Measurements from ENCODE around the gene HEYL.

The HEYL gene

DNA sequence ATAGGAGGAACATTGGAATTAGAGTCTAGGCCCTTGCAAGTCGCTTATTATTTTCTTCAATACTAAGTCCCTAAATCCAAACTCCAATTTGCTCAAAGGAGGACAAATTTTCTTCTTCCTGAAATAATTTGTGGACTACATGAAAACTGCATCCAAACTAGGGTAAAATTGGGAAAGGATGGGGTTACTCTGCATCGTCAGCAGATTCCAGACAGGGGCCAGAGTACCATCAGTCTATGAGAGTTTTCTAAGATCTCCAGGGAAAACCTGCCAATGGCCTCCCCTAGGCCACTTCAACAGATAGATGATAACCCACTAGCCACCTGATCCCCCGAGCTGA is 508 bp downstream of the HEYL start:
- no peak for DNase-seq (ENCODE audit: low read depth in 2 of 2)

GRCh38 chr1:39637361-39637760 is 2.1 kb downstream of the HEYL start:
- no peak for DNase-seq (ENCODE audit: low read depth in 2 of 2)

DNA sequence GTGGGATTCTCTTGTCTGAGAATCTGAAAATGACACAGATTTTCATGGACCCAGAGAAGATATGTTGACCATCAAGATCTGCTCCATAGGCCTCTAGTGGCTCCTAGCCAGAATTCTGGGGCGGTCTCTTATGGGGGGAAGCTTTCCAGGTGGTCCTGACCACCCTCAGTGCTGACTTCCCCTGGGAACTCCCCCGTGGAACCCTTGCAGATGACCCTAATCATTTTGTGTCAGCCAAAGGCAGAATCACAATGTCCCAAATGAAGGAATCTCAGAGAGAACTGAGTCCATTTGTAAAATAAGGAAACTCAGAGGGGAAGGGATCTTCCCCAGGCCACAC is 3.6 kb downstream of the HEYL start:
- no peak for DNase-seq (ENCODE audit: low read depth in 2 of 2)

DNA sequence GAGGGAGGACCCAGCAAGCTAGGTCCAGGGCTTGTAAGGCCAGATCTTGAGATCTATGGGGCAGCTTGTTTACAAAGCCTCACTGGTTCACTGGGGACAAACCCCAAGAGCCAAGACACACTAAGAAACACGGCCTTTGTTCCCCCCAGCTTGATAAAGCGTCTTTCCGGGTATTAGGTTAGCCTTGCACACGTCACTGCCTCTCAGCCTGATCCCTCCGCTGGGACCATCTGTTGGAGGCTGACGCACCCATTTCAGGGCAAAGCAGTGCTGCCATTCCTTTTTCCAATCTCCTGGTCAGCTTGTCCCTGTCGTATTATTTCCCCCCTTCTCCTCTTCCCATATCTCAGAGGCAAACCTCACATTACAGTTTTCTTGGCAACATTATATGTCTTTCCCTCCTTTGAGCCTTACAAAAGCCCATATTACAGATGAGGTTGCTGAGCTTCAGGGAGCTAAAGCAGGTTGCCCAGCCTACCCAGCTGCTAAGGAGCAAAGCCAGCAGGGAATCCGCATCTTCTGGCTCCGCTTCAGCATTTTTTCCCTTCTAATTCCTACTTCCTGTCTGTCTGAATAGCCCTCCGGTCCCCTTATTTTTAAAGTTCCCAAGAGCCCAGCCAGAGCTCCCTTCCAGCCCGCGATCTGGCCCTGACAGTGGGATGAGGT is 4.1 kb downstream of the HEYL start:
- DNase-seq (ENCODE audit: low read depth in 2 of 2) = no peak

DNA sequence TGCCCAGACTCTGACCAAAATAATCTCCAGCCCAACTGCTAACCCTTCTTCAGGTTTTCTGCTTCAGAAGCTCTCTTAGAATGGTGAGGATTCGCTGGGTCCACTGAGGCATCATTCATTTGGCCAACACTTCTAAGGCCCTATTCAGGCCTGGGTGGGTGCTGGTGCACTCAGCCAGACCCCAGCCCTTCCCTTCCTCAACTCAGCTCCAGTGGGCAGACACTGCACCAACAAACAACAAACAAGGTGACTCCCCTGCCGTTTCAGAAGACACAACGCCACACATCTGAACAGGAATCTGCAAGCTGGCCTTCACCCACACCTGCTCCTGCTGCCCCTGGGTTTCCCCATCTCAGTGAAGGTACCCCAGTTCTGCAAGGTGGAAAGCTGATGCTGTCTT is 6.0 kb downstream of the HEYL start:
- DNase-seq (ENCODE audit: low read depth in 2 of 2) = no peak

DNA sequence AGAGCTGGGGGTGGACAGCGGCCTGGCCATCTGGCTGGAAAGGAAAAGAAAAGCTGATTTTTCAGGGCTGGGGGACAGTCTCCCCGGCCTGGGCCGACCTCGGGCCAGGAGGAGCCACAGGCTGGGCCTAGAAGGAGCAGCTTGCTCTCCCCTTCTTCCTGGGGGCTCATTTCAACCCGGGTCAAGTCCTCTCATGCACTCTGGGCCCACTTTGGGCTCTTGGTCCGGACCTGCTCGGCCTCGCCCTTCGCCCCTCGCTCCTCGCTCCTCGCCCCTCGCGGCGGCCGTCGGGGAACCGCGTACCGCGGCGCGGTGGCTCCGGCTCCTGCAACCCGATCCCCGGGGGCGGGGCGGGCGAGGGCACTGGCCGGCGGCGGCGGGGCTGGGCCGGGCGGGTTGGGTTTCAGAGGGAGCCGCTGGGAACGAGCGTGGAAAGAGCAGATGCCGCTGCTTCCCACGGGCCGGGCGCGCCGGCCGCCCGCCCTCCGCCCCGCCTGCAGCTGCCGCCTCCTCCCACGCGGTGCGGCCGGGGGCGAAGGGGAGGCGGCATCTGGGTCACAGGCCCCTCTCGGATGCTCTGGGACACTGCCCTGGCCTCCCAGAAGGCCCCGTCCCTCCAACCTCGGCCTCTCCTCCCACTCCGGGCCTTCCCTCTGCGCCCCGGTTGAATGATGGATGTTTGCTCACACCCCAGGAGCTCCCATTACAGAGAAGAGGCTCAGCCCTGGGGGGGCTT is 6.6 kb downstream of the HEYL start:
- no peak for DNase-seq (ENCODE audit: low read depth in 2 of 2)

DNA sequence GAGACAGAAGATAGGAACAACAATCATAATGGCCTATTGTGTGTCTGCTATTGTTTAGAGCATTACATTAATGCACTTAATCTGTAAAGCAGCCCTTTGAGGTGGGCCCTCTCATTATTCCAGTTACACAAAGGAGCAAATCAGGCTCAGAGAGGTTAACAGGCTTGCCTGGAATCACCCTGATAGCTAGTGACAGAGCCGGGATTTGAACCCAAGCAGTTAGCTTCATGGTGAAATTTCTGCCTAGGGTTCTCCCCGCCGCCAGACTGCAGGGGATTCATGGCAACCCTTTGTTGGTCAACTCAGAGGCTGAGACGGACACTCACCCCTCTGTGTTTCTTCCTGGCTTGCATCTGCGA is 7.1 kb downstream of the HEYL start:
- DNase-seq (ENCODE audit: low read depth in 2 of 2) = no peak

DNA sequence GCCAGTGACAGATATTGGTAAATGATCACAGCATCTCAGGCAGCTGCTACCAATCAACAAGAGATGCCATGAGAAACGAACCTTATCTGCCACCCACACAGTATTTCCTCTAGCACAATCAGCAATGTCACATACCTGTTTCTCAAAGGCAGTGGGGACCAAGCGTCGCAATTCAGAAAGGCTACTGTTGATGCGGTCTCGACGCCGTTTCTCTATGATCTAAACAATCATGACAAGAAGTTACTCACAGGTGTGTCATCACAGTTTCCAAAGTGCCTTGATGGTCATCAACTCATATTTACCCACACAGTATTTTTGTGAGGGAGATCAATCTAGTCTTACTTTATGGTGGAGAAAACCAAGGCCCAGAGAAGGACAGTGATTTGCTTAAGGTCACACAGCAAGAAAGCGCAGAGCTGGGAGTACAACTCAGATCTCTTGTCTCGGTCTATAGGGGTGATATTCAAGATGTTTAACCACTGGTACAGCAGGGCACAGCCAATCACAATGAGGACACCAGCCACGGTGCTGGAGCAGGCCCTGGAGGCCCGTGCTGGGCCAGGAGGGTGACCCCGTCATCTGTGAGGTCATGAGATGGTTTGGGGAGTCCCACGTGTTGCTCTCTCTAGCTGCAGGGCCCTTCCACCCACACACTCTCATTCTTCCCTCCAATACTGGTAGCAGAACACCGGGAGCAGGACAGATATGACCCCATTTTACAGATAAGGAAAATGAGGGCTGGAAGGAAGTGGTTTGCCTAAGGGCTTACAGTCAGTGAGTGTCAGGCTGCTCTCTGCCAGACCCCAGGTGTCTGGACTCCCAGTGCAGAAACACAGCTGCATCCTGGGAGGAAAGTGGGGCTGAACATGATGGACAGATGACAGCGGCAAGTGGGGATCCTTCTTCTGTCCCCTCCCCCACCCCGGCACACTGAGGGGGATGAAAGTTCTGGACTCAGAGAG is 7.8 kb downstream of the HEYL start:
- no peak for DNase-seq (ENCODE audit: low read depth in 2 of 2)

DNA sequence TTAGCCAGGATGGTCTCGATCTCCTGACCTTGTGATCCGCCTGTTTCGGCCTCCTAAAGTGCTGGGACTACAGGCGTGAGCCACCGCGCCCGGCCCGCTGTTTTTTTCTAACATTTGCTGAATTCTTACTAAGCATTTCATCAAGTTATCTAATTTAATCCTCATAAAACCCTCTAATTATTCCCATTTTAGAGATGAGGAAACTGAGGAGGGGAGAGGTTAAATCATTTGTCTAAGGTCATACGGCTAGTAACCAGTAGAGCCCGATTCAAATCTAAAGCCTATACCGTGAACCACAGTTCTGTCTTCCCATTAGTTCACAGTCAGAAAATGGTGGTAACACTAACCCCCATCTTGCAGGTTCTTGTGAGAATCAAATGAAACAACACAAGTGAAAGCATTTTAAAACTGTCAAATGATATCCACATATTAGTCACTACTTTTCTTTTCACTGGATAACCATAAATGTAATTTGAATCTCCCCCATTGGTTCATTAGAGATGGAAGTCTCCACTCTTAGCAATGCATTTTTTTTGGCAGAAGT is 10.6 kb downstream of the HEYL start:
- no peak for DNase-seq (ENCODE audit: low read depth in 2 of 2)

- DNase-seq (ENCODE audit: low read depth in 2 of 2) = no peak
Observed at GRCh38 chr1:39626646-39627045, 12.8 kb downstream of the HEYL start.

DNA sequence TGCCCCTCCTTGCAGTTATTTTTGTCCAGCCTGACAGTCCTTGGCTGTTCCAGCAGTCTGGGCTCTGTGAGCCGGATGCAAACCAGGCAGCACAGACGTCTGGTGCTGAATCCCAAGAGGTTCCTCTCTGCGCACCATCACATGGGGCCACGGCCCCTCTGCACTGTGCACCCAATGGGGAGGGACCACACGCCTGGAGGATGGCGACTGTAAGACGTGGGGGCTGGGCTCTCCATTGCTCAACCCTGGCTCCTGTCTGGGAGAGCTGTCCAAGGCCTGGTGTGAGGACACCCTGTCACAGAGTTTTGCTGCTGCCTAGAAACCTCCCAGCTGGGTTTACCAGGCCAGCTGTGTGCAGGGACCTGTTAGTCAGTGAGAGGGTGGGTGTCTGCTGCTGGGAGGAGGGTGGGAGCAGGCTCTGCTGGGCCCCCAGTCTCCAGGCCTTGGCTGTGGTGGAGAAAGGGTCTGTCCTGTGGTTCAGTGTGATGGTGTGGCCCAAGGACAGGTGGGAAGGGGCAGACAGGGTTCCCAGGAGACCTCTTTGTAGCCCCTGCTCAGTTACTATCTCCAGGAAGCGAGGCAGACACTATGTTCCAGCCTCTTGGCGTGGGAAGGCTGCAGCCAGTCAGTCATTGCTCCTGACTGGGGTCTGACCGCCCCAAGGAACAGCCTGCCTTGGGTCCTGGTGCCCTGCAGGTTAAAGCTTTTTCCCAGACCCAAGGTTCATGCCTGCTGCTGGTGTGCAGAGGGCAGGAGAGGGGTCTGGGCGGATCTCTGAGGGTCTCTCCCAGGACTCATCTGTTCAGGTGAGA is 13.8 kb downstream of the HEYL start:
- no peak for DNase-seq (ENCODE audit: low read depth in 2 of 2)

DNA sequence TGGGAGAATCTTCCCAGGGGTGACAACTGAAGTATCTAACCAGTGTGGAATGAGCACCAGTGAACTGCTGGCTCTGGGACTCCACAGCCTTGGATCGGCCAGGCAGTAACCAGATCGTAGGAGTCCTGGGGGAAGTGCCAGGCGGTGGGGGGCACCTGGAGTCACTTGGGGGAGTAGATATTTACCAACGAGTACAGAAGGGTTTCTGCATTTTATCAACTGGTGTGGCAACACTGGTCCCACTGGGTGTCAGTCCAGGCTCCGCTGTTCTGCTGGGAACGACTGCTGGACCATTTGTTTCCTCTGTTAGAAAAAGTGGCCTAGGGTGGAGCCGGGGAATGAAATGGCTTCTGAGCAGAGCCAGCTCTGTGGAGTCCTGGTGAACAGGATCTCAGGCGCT is 14.4 kb downstream of the HEYL start:
- no peak for DNase-seq (ENCODE audit: low read depth in 2 of 2)

DNA sequence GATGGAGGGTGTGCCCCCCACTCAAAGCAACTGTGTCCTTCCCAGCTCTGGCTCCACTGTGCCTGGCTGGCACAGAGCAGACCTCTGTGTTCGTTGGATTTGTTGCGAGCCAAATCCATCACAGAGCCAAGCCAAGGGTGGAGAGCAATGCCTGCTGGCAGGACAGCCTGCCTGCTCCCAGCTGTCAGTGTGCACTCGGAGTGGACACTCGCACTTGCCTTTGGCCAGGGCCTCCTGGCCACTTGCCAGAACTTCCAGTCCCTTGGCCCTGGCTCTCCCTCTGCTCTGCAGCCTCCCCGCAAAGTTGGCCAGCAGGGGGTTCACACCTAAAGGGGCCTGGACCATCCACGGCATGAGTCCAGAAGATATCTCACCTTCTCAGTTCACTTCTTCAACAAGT is 16.4 kb downstream of the HEYL start:
- no peak for DNase-seq (ENCODE audit: low read depth in 2 of 2)

DNA sequence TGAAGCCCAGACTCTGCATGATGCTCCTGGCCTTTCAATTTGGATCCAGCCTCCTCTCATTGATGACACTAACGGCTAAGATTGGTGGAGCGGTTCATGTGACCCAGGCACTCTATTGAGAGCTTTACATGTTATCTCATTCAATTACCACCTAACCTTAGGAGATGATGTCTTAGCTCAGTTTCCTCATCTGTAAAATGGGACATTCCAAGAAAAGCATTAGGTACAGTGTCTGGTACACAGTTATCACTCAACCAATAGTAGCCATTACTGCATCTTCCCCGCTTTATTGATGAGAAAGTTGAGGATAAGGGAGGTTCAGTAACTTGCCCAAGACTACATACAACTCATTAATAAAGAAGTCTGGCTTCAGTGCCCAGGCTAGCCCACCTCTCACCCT is 17.0 kb downstream of the HEYL start:
- DNase-seq (ENCODE audit: low read depth in 2 of 2) = no peak

- DNase-seq (ENCODE audit: low read depth in 2 of 2) = no peak
Observed at GRCh38 chr1:39620659-39621165, 18.7 kb downstream of the HEYL start.

- DNase-seq (ENCODE audit: low read depth in 2 of 2) = no peak
Observed at GRCh38 chr1:39617488-39618049, 21.9 kb downstream of the HEYL start.

DNA sequence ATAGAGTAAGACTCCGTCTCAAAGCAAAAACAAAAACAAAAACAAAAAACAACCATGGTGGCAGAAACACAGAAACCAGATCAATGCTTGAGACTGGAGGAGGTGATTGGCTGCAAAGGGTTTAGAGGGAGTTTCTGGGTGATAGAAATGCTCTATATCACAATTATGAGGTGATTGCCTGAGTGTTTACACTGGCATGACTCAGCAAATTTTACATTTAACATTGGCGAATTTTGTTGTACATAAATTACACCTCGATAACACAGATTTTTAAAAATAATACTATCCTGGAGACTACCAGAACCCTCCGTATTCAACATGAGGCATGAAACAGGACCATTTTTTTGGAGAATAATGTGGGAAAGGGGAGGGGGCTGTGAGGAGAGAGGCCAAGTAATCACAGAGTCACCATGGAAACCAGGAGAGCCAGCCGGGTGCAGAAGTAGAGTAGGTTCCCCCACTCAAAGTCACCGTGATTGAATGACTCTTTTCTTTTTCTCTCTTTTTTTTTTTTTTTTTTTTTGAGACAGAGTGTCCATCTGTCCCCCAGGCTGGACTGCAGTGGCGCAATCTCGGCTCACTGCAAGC is 24.3 kb downstream of the HEYL start:
- DNase-seq (ENCODE audit: low read depth in 2 of 2) = no peak

DNA sequence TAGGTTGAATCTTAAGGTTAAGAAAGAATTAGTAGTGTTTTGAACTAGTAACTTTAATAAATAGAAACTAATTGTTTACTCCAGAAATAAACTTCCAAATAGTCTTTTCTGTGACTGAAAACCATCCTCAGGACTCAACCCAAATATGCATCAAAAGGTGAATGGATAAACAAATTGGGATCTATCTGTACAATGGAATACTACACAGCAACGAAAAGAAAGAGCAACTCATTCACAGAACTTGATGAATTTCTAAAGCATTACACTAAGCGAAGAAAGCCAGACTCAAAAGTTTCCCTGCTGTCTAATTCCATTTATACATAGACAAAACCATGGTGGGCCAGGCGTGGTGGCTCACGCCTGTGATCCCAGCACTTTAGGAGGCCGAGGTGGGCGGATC is 25.0 kb downstream of the HEYL start:
- no peak for DNase-seq (ENCODE audit: low read depth in 2 of 2)

GRCh38 chr1:39613250-39613649 is 26.2 kb downstream of the HEYL start:
- DNase-seq (ENCODE audit: low read depth in 2 of 2) = no peak

DNA sequence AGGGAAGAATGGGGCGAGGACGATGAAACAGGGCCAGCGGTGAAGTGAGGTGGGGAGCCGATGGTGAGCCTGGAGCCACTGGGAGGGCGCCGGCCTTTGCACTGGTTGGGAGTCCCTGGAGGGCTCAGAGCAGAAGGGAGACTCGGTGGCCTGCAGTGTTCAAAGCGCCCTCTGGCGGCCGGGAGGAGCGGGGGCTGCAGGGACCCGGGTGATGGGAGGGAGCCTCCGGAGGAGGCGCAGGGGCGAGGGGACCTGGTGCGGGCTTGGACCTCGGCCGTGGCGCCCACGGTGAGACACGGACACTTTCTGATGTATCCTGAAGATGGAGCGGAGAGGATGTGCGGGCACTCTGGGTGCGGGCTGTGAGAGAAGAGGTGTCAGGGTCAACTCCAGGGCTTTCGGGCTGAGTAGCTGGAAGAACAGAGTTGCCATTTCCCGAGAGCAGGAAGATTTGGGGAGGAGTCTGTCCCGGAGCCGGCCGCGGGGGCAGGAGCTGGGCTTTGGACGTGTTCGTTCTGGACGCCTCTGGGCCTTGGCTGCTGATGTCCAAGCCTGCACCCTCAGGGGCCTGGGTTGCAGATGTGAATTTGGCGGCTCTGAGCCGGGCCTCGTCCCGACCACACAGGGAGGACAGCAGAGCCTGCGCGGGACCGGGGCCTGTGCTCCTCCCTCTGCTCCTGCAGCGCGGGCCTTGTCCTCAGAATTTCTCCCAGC is 29.7 kb downstream of the HEYL start:
- DNase-seq (ENCODE audit: low read depth in 2 of 2) = peak; percentile 67 to 77
